K562 (cell line): Measurements from ENCODE around the gene MUC5B. TPM values are rescaled to one million over a fixed set of nuclear protein-coding genes. Genes with fewer than 3 reads are reported as not detected.

Source experiments
- ADNP ChIP-seq: fragments of 200-800 bp; sonication (Bioruptor generic); IDR thresholded peaks from 2 replicates; pipeline ENCODE4 v1.6.1; 2016; ENCODE audit warnings: missing genetic modification characterization, missing compliant biosample characterization
- CBX3 ChIP-seq, 2 experiments: IDR thresholded peaks; 1 replicate in 1 of 2; 2 replicates in 1 of 2; pipeline ENCODE4 v1.6.1; 2012; ENCODE audit warnings: inconsistent platforms in 2 of 2, low read length in 2 of 2, borderline replicate concordance in 1 of 2, control low read depth in 1 of 2
- EGR1 ChIP-seq: fragments of 450-650 bp; conservative IDR thresholded peaks from 2 replicates; pipeline ENCODE4 v1.6.1; 2017; ENCODE audit warnings: mild to moderate bottlenecking
- EP300 ChIP-seq: IDR thresholded peaks from 2 replicates; pipeline ENCODE4 v1.6.1; 2012; ENCODE audit warnings: low read length, improper control_type of control experiment
- GTF2F1 ChIP-seq: IDR thresholded peaks from 2 replicates; pipeline ENCODE4 v1.6.1; 2011; ENCODE audit warnings: low read depth, low read length, improper control_type of control experiment
- IRF2 ChIP-seq: sonication (generic); formaldehyde crosslinking; IDR thresholded peaks from 2 replicates; pipeline ENCODE4 v1.8.1; 2022; ENCODE audit warnings: mild to moderate bottlenecking, missing genetic modification reagents
- JUND ChIP-seq, 2 experiments: IDR thresholded peaks; 2 replicates in 1 of 2; 3 replicates in 1 of 2; pipeline ENCODE4 v1.6.1; 2011; ENCODE audit warnings: borderline replicate concordance in 2 of 2, low read depth in 2 of 2, low read length in 2 of 2, improper control_type of control experiment in 1 of 2, missing biosample characterization in 1 of 2, missing genetic modification characterization in 1 of 2, missing genetic modification reagents in 1 of 2
- KAT8 ChIP-seq: fragments of 450-650 bp; IDR thresholded peaks from 2 replicates; pipeline ENCODE4 v1.6.1; 2016; ENCODE audit warnings: low read depth, mild to moderate bottlenecking
- SNRNP70 ChIP-seq: fragments of 200-400 bp; formaldehyde crosslinking; optimal IDR thresholded peaks from 2 replicates; pipeline ENCODE3; 2017; ENCODE audit warnings: low read depth, low read length
- SP1 ChIP-seq: sonication (generic); formaldehyde crosslinking; IDR thresholded peaks from 2 replicates; pipeline ENCODE4 v1.8.1; 2022; ENCODE audit warnings: mild to moderate bottlenecking, missing genetic modification reagents
- U2AF1 ChIP-seq: fragments of 200-400 bp; formaldehyde crosslinking; optimal IDR thresholded peaks from 2 replicates; pipeline ENCODE3; 2017; ENCODE audit warnings: mild to moderate bottlenecking, low read depth, low read length, moderate library complexity
- ZNF444 ChIP-seq: fragments of 250-450 bp; sonication (Bioruptor Pico); IDR thresholded peaks from 2 replicates; pipeline ENCODE4 v1.4.0; 2020; ENCODE audit warnings: mild to moderate bottlenecking, moderate library complexity
- polyA plus RNA-seq, 8 experiments: library from polyadenylated mRNA; depleted of rRNA in 4 of 8; stranded (reverse) in 5 of 8; unstranded in 3 of 8; fragments of >200 nt; fragmentation: Nextera tagmentation in 2 of 8; fragmentation: Illumina TruSeq in 1 of 8; extraction: Ambion mirVana in 2 of 8; extraction: Trizol in 1 of 8; gene quantifications; 2 replicates each; pipeline versions ENCODE4 v1.2.1 to v1.2.3, GENCODE V29; 2011 to 2014; ENCODE audit warnings: inconsistent platforms in 1 of 8, missing spikeins in 1 of 8
- total RNA-seq, 7 experiments: library from RNA; depleted of rRNA in 6 of 7; stranded (reverse); fragments of >200 nt in 6 of 7; fragmentation: Illumina TruSeq in 2 of 7; extraction: Trizol in 2 of 7; gene quantifications; 2 replicates each; pipeline versions ENCODE4 v1.2.1 to v1.2.3, GENCODE V29; 2011 to 2021; ENCODE audit warnings: low replicate concordance in 1 of 7
- TF ChIP-seq, protein P1 (sequence below): sonication (generic); formaldehyde crosslinking; IDR thresholded peaks from 2 replicates; pipeline ENCODE4 v1.8.0; 2022; ENCODE audit warnings: mild to moderate bottlenecking, missing genetic modification reagents, borderline replicate concordance
- TF ChIP-seq, protein P2 (sequence below): sonication (generic); formaldehyde crosslinking; IDR thresholded peaks from 2 replicates; pipeline ENCODE4 v1.8.0; 2023; ENCODE audit warnings: mild to moderate bottlenecking, missing genetic modification reagents

MUC5B gene
- total and polyA plus RNA-seq, 9 of the 15 experiments (the other 6 are each of a cell fraction or from before 2014, with no cell fraction given), result 0.04 to 0.95 TPM; not detected in 7

DNA sequence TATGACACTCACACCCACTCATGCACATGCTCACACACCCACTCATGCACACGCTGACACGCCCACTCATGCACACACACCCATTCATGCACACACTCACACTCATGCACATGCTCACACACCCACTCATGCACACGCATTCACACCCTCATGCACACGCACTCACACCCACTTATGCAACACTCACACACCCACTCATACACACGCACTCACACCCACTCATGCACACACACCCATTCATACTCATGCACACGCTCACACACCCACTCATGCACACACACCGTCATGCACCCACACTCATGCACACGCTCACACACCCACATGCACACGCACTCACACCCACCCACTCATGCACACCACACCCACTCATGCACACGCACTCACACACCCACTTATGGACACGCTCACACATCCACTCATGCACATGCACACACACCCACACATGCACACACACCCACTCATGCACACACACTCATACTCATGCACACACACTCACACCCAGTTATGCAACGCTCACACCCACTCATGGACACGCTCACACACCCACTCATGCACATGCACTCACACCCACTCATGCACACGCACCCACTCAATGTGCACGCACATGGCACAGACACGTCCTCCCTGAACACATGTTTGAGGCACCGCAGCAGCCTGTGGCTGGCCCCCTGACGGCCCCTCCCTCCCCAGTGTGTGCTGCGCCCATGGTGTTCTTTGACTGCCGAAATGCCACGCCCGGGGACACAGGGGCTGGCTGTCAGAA is 47.2 kb upstream of the MUC5B start (continued):
- no peak for TF ChIP-seq ADNP (tag)
- no peak for TF ChIP-seq ZNF444
- no peak for TF ChIP-seq SNRNP70
- TF ChIP-seq JUND (IDR thresholded peaks at IDR 0.05; ENCODE audit: borderline replicate concordance, low read depth, low read length), result no peak
- no peak for TF ChIP-seq JUND (tag; IDR thresholded peaks at IDR 0.05; ENCODE audit: borderline replicate concordance, low read depth, low read length)
- no peak for TF ChIP-seq SP1 (CRISPR knock-in tag)
- 0 out of 2 replicates have a peak, but pooled peaks have one; percentile 10 for TF ChIP-seq IRF2 (CRISPR knock-in tag)
- TF ChIP-seq, protein P1, sequence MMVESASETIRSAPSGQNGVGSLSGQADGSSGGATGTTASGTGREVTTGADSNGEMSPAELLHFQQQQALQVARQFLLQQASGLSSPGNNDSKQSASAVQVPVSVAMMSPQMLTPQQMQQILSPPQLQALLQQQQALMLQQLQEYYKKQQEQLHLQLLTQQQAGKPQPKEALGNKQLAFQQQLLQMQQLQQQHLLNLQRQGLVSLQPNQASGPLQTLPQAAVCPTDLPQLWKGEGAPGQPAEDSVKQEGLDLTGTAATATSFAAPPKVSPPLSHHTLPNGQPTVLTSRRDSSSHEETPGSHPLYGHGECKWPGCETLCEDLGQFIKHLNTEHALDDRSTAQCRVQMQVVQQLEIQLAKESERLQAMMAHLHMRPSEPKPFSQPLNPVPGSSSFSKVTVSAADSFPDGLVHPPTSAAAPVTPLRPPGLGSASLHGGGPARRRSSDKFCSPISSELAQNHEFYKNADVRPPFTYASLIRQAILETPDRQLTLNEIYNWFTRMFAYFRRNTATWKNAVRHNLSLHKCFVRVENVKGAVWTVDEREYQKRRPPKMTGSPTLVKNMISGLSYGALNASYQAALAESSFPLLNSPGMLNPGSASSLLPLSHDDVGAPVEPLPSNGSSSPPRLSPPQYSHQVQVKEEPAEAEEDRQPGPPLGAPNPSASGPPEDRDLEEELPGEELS, result no peak
- peak; percentile 37; the same call in 1 of the 2 replicates for TF ChIP-seq EGR1
- no peak for TF ChIP-seq GTF2F1
- TF ChIP-seq U2AF1, result no peak
- no peak for TF ChIP-seq CBX3 (IDR thresholded peaks at IDR 0.05; ENCODE audit: borderline replicate concordance in 1 of 2, low read length in 2 of 2)
- no peak for TF ChIP-seq KAT8
- TF ChIP-seq, protein P2, sequence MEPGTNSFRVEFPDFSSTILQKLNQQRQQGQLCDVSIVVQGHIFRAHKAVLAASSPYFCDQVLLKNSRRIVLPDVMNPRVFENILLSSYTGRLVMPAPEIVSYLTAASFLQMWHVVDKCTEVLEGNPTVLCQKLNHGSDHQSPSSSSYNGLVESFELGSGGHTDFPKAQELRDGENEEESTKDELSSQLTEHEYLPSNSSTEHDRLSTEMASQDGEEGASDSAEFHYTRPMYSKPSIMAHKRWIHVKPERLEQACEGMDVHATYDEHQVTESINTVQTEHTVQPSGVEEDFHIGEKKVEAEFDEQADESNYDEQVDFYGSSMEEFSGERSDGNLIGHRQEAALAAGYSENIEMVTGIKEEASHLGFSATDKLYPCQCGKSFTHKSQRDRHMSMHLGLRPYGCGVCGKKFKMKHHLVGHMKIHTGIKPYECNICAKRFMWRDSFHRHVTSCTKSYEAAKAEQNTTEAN (CRISPR knock-in tag), result peak; percentile 98
- no peak for TF ChIP-seq EP300
